ENCODE measurements around the gene RNF112.
A peak's percentile ranks its signal among the peaks of the same experiment; 100 is the strongest.

The RNF112 gene

DNA sequence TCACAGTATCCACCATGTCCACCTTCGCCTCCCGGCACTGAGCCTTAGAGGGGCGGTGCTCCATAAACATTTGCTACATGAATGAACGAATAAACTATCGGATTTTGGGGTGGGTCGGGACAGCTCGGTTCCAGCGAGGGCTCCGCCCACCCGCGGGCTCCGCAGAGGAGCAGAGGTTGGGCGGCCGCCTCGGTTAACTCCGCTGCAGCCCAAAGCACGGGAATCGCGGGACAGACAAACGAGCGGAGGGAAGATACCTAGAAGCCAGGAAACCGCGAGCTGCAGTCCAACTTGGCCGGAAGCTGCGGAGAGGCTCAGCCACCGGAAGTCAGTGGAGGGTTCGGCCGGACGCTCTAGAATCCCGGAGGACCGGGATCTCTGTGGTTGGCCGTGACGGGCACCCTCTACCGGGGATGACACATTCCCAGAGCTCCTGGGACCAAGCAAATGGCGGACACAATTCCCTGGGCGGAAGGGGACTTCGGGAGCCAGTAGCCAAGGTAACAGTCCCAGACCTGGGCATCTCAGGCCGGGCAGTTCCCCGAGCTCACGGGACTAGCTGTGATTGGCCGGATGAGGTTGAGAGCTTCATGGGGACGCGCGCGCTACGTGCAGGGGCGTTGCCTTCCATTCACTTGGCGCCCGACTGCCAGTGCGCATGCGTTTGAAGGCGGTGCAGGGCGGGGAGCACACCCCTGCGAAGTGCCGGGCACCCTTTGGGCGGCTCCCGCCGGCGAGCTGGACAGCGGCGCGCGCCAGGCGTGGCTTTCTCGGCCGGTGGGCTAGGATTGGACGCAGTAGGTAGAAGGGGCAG lies 33.2 kb upstream of the RNF112 start (continued):
- no peak; the same call in 1 of the 2 replicates for TF ChIP-seq CTCF (tag by site-specific recombination; IDR thresholded peaks at IDR 0.05)
- no peak for TF ChIP-seq ZFHX2 (tag by site-specific recombination; conservative IDR thresholded peaks at IDR 0.05)
- TF ChIP-seq ZSCAN23 (tag by site-specific recombination; IDR thresholded peaks at IDR 0.05): no peak
- peak; percentile 76 for TF ChIP-seq KLF10 (tag by site-specific recombination; IDR thresholded peaks at IDR 0.05)
- no peak for TF ChIP-seq AEBP2 (tag by site-specific recombination; IDR thresholded peaks at IDR 0.05; ENCODE audit: borderline replicate concordance)
- no peak for TF ChIP-seq ZNF37A (tag by site-specific recombination; IDR thresholded peaks at IDR 0.05)
- no peak for TF ChIP-seq ZNF121 (tag by site-specific recombination; IDR thresholded peaks at IDR 0.05)
- TF ChIP-seq ZFP37 (tag by site-specific recombination; IDR thresholded peaks at IDR 0.05): peak; percentile 55; the same call in 1 of the 2 replicates
- no peak; the same call in 1 of the 2 replicates for TF ChIP-seq ZNF366 (tag by site-specific recombination; conservative IDR thresholded peaks at IDR 0.05)
- TF ChIP-seq ZNF521 (tag by site-specific recombination; IDR thresholded peaks at IDR 0.05): no peak
- TF ChIP-seq ZNF558 (tag by site-specific recombination; IDR thresholded peaks at IDR 0.05): no peak
- no peak for TF ChIP-seq PRDM2 (tag by site-specific recombination; IDR thresholded peaks at IDR 0.05; ENCODE audit: borderline replicate concordance)
- no peak for TF ChIP-seq ZBTB1 (tag by site-specific recombination; IDR thresholded peaks at IDR 0.05)
- TF ChIP-seq ZNF596 (tag by site-specific recombination; IDR thresholded peaks at IDR 0.05): no peak
- TF ChIP-seq, protein P1, sequence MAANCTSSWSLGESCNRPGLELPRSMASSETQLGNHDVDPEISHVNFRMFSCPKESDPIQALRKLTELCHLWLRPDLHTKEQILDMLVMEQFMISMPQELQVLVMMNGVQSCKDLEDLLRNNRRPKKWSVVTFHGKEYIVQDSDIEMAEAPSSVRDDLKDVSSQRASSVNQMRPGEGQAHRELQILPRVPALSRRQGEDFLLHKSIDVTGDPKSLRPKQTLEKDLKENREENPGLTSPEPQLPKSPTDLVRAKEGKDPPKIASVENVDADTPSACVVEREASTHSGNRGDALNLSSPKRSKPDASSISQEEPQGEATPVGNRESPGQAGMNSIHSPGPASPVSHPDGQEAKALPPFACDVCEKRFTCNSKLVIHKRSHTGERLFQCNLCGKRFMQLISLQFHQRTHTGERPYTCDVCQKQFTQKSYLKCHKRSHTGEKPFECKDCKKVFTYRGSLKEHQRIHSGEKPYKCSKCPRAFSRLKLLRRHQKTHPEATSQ (tag by site-specific recombination; IDR thresholded peaks at IDR 0.05): no peak
- TF ChIP-seq ZNF174 (tag by site-specific recombination; IDR thresholded peaks at IDR 0.05): no peak
- no peak for TF ChIP-seq MYNN (tag by site-specific recombination; IDR thresholded peaks at IDR 0.05; ENCODE audit: borderline replicate concordance)
- peak; percentile 82 for TF ChIP-seq TRIM28 (IDR thresholded peaks at IDR 0.05; ENCODE audit: borderline replicate concordance, low read length)
- no peak for TF ChIP-seq ZNF391 (tag by site-specific recombination; IDR thresholded peaks at IDR 0.05; ENCODE audit: borderline replicate concordance, low read depth)
- TF ChIP-seq ZNF133 (tag by site-specific recombination; IDR thresholded peaks at IDR 0.05): no peak
- no peak for TF ChIP-seq ZNF549 (tag by site-specific recombination; IDR thresholded peaks at IDR 0.05)
- peak; percentile 54; the same call in 1 of the 2 replicates for TF ChIP-seq KLF16 (tag by site-specific recombination; IDR thresholded peaks at IDR 0.05)
- TF ChIP-seq, protein P2, sequence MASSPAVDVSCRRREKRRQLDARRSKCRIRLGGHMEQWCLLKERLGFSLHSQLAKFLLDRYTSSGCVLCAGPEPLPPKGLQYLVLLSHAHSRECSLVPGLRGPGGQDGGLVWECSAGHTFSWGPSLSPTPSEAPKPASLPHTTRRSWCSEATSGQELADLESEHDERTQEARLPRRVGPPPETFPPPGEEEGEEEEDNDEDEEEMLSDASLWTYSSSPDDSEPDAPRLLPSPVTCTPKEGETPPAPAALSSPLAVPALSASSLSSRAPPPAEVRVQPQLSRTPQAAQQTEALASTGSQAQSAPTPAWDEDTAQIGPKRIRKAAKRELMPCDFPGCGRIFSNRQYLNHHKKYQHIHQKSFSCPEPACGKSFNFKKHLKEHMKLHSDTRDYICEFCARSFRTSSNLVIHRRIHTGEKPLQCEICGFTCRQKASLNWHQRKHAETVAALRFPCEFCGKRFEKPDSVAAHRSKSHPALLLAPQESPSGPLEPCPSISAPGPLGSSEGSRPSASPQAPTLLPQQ (tag by site-specific recombination; IDR thresholded peaks at IDR 0.05): no peak; the same call in 1 of the 2 replicates
- no peak for TF ChIP-seq ZNF585B (tag by site-specific recombination; IDR thresholded peaks at IDR 0.05)
- TF ChIP-seq ZNF350 (tag by site-specific recombination; IDR thresholded peaks at IDR 0.05): no peak
- TF ChIP-seq ZNF658 (tag by site-specific recombination; IDR thresholded peaks at IDR 0.05): no peak
- TF ChIP-seq, protein P3, sequence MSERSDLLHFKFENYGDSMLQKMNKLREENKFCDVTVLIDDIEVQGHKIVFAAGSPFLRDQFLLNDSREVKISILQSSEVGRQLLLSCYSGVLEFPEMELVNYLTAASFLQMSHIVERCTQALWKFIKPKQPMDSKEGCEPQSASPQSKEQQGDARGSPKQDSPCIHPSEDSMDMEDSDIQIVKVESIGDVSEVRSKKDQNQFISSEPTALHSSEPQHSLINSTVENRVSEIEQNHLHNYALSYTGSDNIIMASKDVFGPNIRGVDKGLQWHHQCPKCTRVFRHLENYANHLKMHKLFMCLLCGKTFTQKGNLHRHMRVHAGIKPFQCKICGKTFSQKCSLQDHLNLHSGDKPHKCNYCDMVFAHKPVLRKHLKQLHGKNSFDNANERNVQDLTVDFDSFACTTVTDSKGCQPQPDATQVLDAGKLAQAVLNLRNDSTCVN (tag by site-specific recombination; optimal IDR thresholded peaks at IDR 0.05): peak; percentile 96

Measured in HEK293 (cell line).